PC-3 (cell line): ENCODE measurements around the gene MARK4.

Experiments used
- CTCF ChIP-seq: fragments of 300-600 bp; sonication (generic); conservative IDR thresholded peaks from 2 replicates; pipeline ENCODE4 v1.5.1; 2017; ENCODE audit warnings: antibody characterized with exemption, low read depth, mild to moderate bottlenecking, low read length
- EZH2 ChIP-seq: fragments of 300-600 bp; sonication (generic); IDR thresholded peaks from one replicate; pipeline ENCODE4 v1.6.1; 2017; ENCODE audit warnings: antibody characterized with exemption, mild to moderate bottlenecking, low read length; ENCODE audit not compliant: unreplicated experiment
- EZH2phosphoT487 ChIP-seq: fragments of 300-600 bp; sonication (generic); IDR thresholded peaks from 2 replicates; pipeline ENCODE4 v1.6.1; 2018; ENCODE audit warnings: mild to moderate bottlenecking, antibody characterized with exemption, low read length, borderline replicate concordance

GRCh38 chr19:45347570-45348366, 96.7 kb downstream of the MARK4 start:
- TF ChIP-seq CTCF (no peak), EZH2 (no peak), EZH2phosphoT487 (no peak)
